ENCODE results near the gene PIGU. TPM values are rescaled to one million over a fixed set of nuclear protein-coding genes. Genes with fewer than 3 reads are reported as not detected.
A peak's percentile ranks its signal among the peaks of the same experiment; 100 is the strongest.

PIGU gene
- total and polyA plus RNA-seq, 2 of the 13 experiments (the other 11 are each of a cell fraction or from before 2014, with no cell fraction given), result 45.5 to 231 TPM

- Histone ChIP-seq H3K4me1 (ENCODE audit: insufficient read depth, low read length) (peaks cover 19% of the 10 kb centered on the region), H3K9ac (ENCODE audit: insufficient read depth, low read depth, low read length) (no peak overlapping the region), H2AFZ (ENCODE audit: low read length) (no peak overlapping the region), H3K79me2 (ENCODE audit: insufficient read depth, low read length) (no peaks in the 10 kb centered on the region), H3K27me3 (ENCODE audit: control insufficient read depth in 1 of 2, insufficient read depth in 2 of 2, low read length in 2 of 2) (no peaks in the 10 kb centered on the region), H3K27ac (ENCODE audit: extremely low read length, insufficient read depth, low read length) (no peak overlapping the region), H3K4me3 (replicated peaks in 1 of 3; ENCODE audit: insufficient read depth in 1 of 3, low read depth in 2 of 3, low read length in 3 of 3) (no peak overlapping the region), H3K9me3 (ENCODE audit: low read length) (no peaks in the 10 kb centered on the region), H4K20me1 (ENCODE audit: insufficient read depth, low read length) (0 out of 2 replicates have a peak, but pooled peaks cover 4% of the 10 kb centered on the region), H3K36me3 (replicated peaks in 1 of 2; ENCODE audit: control insufficient read depth in 1 of 2, insufficient read depth in 2 of 2, low read length in 2 of 2) (peaks cover 22 to 45% of the 10 kb centered on the region in 2 experiments), H3K4me2 (ENCODE audit: low read depth, low read length) (no peak overlapping the region)
- in situ Hi-C loops (cut with HindIII; ENCODE audit: extremely low pct_ligation_motif_present, low pct_unique_long_range_greater_than_20kb) (no loop called here), intact Hi-C loops (cut with micrococcal nuclease; ENCODE audit: unreplicated experiment) (no loop called here)
- TF ChIP-seq CEBPB (IDR thresholded peaks at IDR 0.05; ENCODE audit: borderline replicate concordance, low read depth, low read length), result peak; percentile 70
- TF ChIP-seq SRY (CRISPR knock-in tag; IDR thresholded peaks at IDR 0.05), result 0 out of 2 replicates have a peak, but pooled peaks have one; percentile 39
- no peak for TF ChIP-seq MBNL3 (CRISPR knock-in tag; conservative IDR thresholded peaks at IDR 0.05)
- peak; percentile 59 for TF ChIP-seq POLR2G (IDR thresholded peaks at IDR 0.05; ENCODE audit: low read depth, low read length)
- TF ChIP-seq, protein P1, sequence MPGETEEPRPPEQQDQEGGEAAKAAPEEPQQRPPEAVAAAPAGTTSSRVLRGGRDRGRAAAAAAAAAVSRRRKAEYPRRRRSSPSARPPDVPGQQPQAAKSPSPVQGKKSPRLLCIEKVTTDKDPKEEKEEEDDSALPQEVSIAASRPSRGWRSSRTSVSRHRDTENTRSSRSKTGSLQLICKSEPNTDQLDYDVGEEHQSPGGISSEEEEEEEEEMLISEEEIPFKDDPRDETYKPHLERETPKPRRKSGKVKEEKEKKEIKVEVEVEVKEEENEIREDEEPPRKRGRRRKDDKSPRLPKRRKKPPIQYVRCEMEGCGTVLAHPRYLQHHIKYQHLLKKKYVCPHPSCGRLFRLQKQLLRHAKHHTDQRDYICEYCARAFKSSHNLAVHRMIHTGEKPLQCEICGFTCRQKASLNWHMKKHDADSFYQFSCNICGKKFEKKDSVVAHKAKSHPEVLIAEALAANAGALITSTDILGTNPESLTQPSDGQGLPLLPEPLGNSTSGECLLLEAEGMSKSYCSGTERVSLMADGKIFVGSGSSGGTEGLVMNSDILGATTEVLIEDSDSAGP (CRISPR knock-in tag; IDR thresholded peaks at IDR 0.05; ENCODE audit: borderline replicate concordance), result 0 out of 2 replicates have a peak, but pooled peaks have one; percentile 40
- ATAC-seq (no peak), DNase-seq (ENCODE audit: low spot score) (no peak), FAIRE-seq (no peak)
- no TSS peak for BruUV-seq (replicated peaks)
- 97% methylated on average over 6 of the region's 6 CpGs for WGBS (ENCODE audit: low lambda C conversion rate)
- ChIA-PET CTCF (ENCODE audit: low intra/inter-chr PET ratio, low total read pairs) (no interaction called here), POLR2A (interaction anchor here (0.6 kb wide), 1 partner anchor 51 kb away, joined by 3 read pairs; no protein-coding TSS in a partner anchor)
Measured at GRCh38 chr20:34542439-34542838, 134.5 kb downstream of the PIGU start.

DNA sequence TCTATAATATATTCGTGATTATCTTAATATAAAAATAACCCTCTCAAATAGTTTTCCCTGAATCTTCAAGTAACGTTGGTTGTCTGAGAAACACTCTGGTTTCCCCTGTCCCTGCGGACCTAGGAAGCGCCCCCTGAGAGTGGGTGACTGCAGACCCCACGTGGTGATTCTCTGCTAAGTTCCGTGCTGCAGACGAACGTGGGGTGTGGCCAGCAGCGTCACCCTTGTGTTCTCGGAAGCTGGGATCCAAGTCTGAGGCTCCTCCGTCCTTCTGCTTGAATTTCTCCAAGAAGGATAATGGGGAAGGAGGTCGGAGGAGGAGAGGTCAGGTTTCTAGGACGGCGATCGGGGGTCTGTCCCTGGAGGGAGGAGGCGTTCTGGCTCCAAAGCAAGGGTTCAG lies 135.0 kb downstream of the PIGU start:
- ChIA-PET CTCF (ENCODE audit: low intra/inter-chr PET ratio, low total read pairs) (no interaction called here), POLR2A (no interaction called here)
- Histone ChIP-seq H2AFZ (ENCODE audit: low read length) (no peak overlapping the region), H4K20me1 (ENCODE audit: insufficient read depth, low read length) (0 out of 2 replicates have a peak, but pooled peaks cover 4% of the 10 kb centered on the region), H3K27me3 (ENCODE audit: control insufficient read depth in 1 of 2, insufficient read depth in 2 of 2, low read length in 2 of 2) (no peaks in the 10 kb centered on the region), H3K4me3 (replicated peaks in 1 of 3; ENCODE audit: insufficient read depth in 1 of 3, low read depth in 2 of 3, low read length in 3 of 3) (no peak overlapping the region), H3K9me3 (ENCODE audit: low read length) (no peaks in the 10 kb centered on the region), H3K4me2 (ENCODE audit: low read depth, low read length) (no peak overlapping the region), H3K4me1 (ENCODE audit: insufficient read depth, low read length) (peaks cover 19% of the 10 kb centered on the region), H3K9ac (ENCODE audit: insufficient read depth, low read depth, low read length) (no peak overlapping the region), H3K79me2 (ENCODE audit: insufficient read depth, low read length) (no peaks in the 10 kb centered on the region), H3K27ac (ENCODE audit: extremely low read length, insufficient read depth, low read length) (no peak overlapping the region), H3K36me3 (replicated peaks in 1 of 2; ENCODE audit: control insufficient read depth in 1 of 2, insufficient read depth in 2 of 2, low read length in 2 of 2) (peaks cover 26 to 50% of the 10 kb centered on the region in 2 experiments)
- peak; percentile 30; the same call in 1 of the 2 replicates for TF ChIP-seq POLR2AphosphoS2 (IDR thresholded peaks at IDR 0.05; ENCODE audit: low read depth, low read length)
- TF ChIP-seq NR2F1 (CRISPR knock-in tag; IDR thresholded peaks at IDR 0.05), result no peak
- no peak for ATAC-seq
- FAIRE-seq, result no peak
- in situ Hi-C loops (cut with HindIII; ENCODE audit: extremely low pct_ligation_motif_present, low pct_unique_long_range_greater_than_20kb), result no loop called here
- intact Hi-C loops (cut with micrococcal nuclease; ENCODE audit: unreplicated experiment), result no loop called here
- DNase-seq (ENCODE audit: low spot score), result no peak
- BruUV-seq (replicated peaks), result no TSS peak
- WGBS (ENCODE audit: low lambda C conversion rate), result 94% methylated on average over 16 of the region's 16 CpGs
